ENCODE data around the gene PUS7. TPM values are rescaled to one million over a fixed set of nuclear protein-coding genes. Genes with fewer than 3 reads are reported as not detected.
"Not testable (repeated sequence)": the region's sequence is repeated elsewhere in the genome, so short reads cannot be mapped to it uniquely, and the experiment has no call there.

Gene PUS7
- total and polyA plus RNA-seq, 7 experiments from 2014 or later = 4.0 to 16.5 (median 5.4) TPM

GRCh38 chr7:105532709-105533460, 10.8 kb upstream of the PUS7 start:
- DNase-seq = no peak
- Mint-ChIP-seq H3K27ac (peak overlapping the region; percentile 87 to 98 (median 92)), H3K9me3 (no peaks in the 10 kb centered on the region), H3K36me3 (peaks cover 0 to 6% (median 3%) of the 10 kb centered on the region in 5 donors), H3K4me1 (peaks cover 21 to 59% (median 38%) of the 10 kb centered on the region in 7 donors), H3K4me3 (peak overlapping the region; percentile 87 to 99 (median 93)), H3K27me3 (no peaks in the 10 kb centered on the region)
- Histone ChIP-seq H3K27ac (ENCODE audit: low read depth, low read length) (peak overlapping the region; percentile 83), H3K9me3 (ENCODE audit: control insufficient read depth in 2 of 3, low read length in 3 of 3) (no peaks in the 10 kb centered on the region), H3K36me3 (ENCODE audit: control insufficient read depth in 2 of 3, insufficient read depth in 3 of 3, low read length in 3 of 3) (peaks cover 0 to 14% (median 0%) of the 10 kb centered on the region in 3 experiments), H3K27me3 (ENCODE audit: control insufficient read depth in 2 of 2, insufficient read depth in 2 of 2, low read length in 2 of 2) (no peaks in the 10 kb centered on the region), H3K4me3 (ENCODE audit: low read length) (peak overlapping the region; percentile 86), H3K4me1 (ENCODE audit: control insufficient read depth in 2 of 2, insufficient read depth in 2 of 2, low read length in 2 of 2) (peaks cover 13 to 18% of the 10 kb centered on the region in 2 donors)
- ChIA-PET POLR2A (interaction anchor here (0.6 to 2.3 kb wide), 3 partner anchors 9 to 487 kb away, joined by 3 to 13 read pairs (median 4); no protein-coding TSS in a partner anchor), CTCF (no interaction called here)
- intact Hi-C loops (cut with micrococcal nuclease) = loop anchor here (1.0 to 5.0 kb wide), 21 partner anchors 11 to 1635 kb away; partner anchors contain the start of genes ORC5 (in 2 of the 2), PUS7 (in 2 of the 2), SRPK2 (in 2 of the 2) and SYPL1 (in 2 of the 2)
- ATAC-seq = no peak

GRCh38 chr7:105531792-105532671, 10.0 kb upstream of the PUS7 start, which contains the start of gene RINT1:
Gene RINT1, plus strand, starts transcription at chr7:105532201. Its CDS starts 115 bp downstream, at chr7:105532316.
- ATAC-seq (peak; percentile 97), DNase-seq (peak; percentile 72 to 90 (median 81))
- Mint-ChIP-seq H3K27me3 (no peaks in the 10 kb centered on the region), H3K4me3 (peak within 1 kb of the TSS; percentile 87 to 99 (median 93)), H3K36me3 (peaks cover 0 to 6% (median 0%) of the 10 kb centered on the region in 5 donors), H3K9me3 (no peaks in the 10 kb centered on the region), H3K4me1 (peaks cover 21 to 59% (median 38%) of the 10 kb centered on the region in 7 donors), H3K27ac (peak within 1 kb of the TSS; percentile 87 to 98 (median 92))
- intact Hi-C loops (cut with micrococcal nuclease) = loop anchor here (1.0 to 5.0 kb wide), 21 partner anchors 10 to 1636 kb away; partner anchors contain the start of genes ORC5 (in 2 of the 2), PUS7 (in 2 of the 2), SRPK2 (in 2 of the 2) and SYPL1 (in 2 of the 2)
- Histone ChIP-seq H3K4me3 (ENCODE audit: low read length) (peak within 1 kb of the TSS; percentile 86), H3K36me3 (ENCODE audit: control insufficient read depth in 2 of 3, insufficient read depth in 3 of 3, low read length in 3 of 3) (peaks cover 0 to 6% (median 0%) of the 10 kb centered on the region in 3 experiments), H3K27ac (ENCODE audit: low read depth, low read length) (peak within 1 kb of the TSS; percentile 83), H3K9me3 (ENCODE audit: control insufficient read depth in 2 of 3, low read length in 3 of 3) (no peaks in the 10 kb centered on the region), H3K4me1 (ENCODE audit: control insufficient read depth in 2 of 2, insufficient read depth in 2 of 2, low read length in 2 of 2) (peaks cover 13 to 18% of the 10 kb centered on the region in 2 donors), H3K27me3 (ENCODE audit: control insufficient read depth in 2 of 2, insufficient read depth in 2 of 2, low read length in 2 of 2) (no peaks in the 10 kb centered on the region)
- POLR2A ChIA-PET = interaction anchor here (0.7 to 2.3 kb wide), 9 partner anchors 9 to 1636 kb away, joined by 3 to 13 read pairs (median 4); partner anchors contain the start of genes HBP1 and KMT2E
- CTCF ChIA-PET = interaction anchor here (0.6 to 1.1 kb wide), 5 partner anchors 9 to 612 kb away, joined by 3 to 6 read pairs (median 3); no protein-coding TSS in a partner anchor

- Histone ChIP-seq H3K9me3 (ENCODE audit: control insufficient read depth in 2 of 3, low read length in 3 of 3) (no peaks in the 10 kb centered on the region), H3K4me3 (ENCODE audit: low read length) (no peak overlapping the region), H3K4me1 (ENCODE audit: control insufficient read depth in 2 of 2, insufficient read depth in 2 of 2, low read length in 2 of 2) (peaks cover 13 to 15% of the 10 kb centered on the region in 2 donors), H3K27me3 (ENCODE audit: control insufficient read depth in 2 of 2, insufficient read depth in 2 of 2, low read length in 2 of 2) (no peaks in the 10 kb centered on the region), H3K36me3 (ENCODE audit: control insufficient read depth in 2 of 3, insufficient read depth in 3 of 3, low read length in 3 of 3) (peaks cover 0 to 4% (median 0%) of the 10 kb centered on the region in 3 experiments), H3K27ac (ENCODE audit: low read depth, low read length) (no peak overlapping the region)
- H3K27me3 Mint-ChIP-seq = peaks cover 0 to 3% (median 0%) of the 10 kb centered on the region in 5 donors
- peak overlapping the region in 6 of 9 donors; percentile 21 to 90 (median 50) for H3K27ac Mint-ChIP-seq
- ChIA-PET CTCF (no interaction called here), POLR2A (no interaction called here)
- H3K36me3 Mint-ChIP-seq = peaks cover 0 to 3% (median 0%) of the 10 kb centered on the region in 5 donors
- DNase-seq = no peak
- H3K9me3 Mint-ChIP-seq = no peaks in the 10 kb centered on the region
- no peak for ATAC-seq
- peak overlapping the region in 8 of 10 donors; percentile 23 to 96 (median 36) for H3K4me3 Mint-ChIP-seq
- H3K4me1 Mint-ChIP-seq = peaks cover 19 to 48% (median 32%) of the 10 kb centered on the region in 7 donors
- intact Hi-C loops (cut with micrococcal nuclease) = loop anchor here (5.0 kb wide), 12 partner anchors 143 to 1637 kb away; partner anchors contain the start of genes SYPL1 (in 2 of the 2), ATXN7L1 (in 1 of the 2), HBP1 (in 1 of the 2) and KMT2E (in 1 of the 2)
Measured at GRCh38 chr7:105530546-105530945, 8.5 kb upstream of the PUS7 start.

GRCh38 chr7:105530126-105530525, 8.1 kb upstream of the PUS7 start:
- H3K27ac Mint-ChIP-seq = peak overlapping the region in 6 of 9 donors; percentile 21 to 90 (median 58)
- peaks cover 0 to 3% (median 0%) of the 10 kb centered on the region in 5 donors for H3K36me3 Mint-ChIP-seq
- intact Hi-C loops (cut with micrococcal nuclease) = loop anchor here (5.0 kb wide), 12 partner anchors 143 to 1637 kb away; partner anchors contain the start of genes SYPL1 (in 2 of the 2), ATXN7L1 (in 1 of the 2), HBP1 (in 1 of the 2) and KMT2E (in 1 of the 2)
- ATAC-seq = no peak
- H3K27ac ChIP-seq (ENCODE audit: low read depth, low read length) = no peak overlapping the region
- ChIA-PET POLR2A (no interaction called here), CTCF (no interaction called here)
- H3K4me3 Mint-ChIP-seq = peak overlapping the region in 7 of 10 donors; percentile 23 to 67 (median 36)
- DNase-seq = no peak
- no peaks in the 10 kb centered on the region for H3K9me3 Mint-ChIP-seq
- peaks cover 0 to 4% (median 0%) of the 10 kb centered on the region in 3 experiments for H3K36me3 ChIP-seq (ENCODE audit: control insufficient read depth in 2 of 3, insufficient read depth in 3 of 3, low read length in 3 of 3)
- H3K4me1 ChIP-seq (ENCODE audit: control insufficient read depth in 2 of 2, insufficient read depth in 2 of 2, low read length in 2 of 2) = peaks cover 13 to 14% of the 10 kb centered on the region in 2 donors
- H3K27me3 Mint-ChIP-seq = peaks cover 0 to 3% (median 0%) of the 10 kb centered on the region in 5 donors
- no peaks in the 10 kb centered on the region for H3K9me3 ChIP-seq (ENCODE audit: control insufficient read depth in 2 of 3, low read length in 3 of 3)
- H3K4me3 ChIP-seq (ENCODE audit: low read length) = no peak overlapping the region
- H3K27me3 ChIP-seq (ENCODE audit: control insufficient read depth in 2 of 2, insufficient read depth in 2 of 2, low read length in 2 of 2) = no peaks in the 10 kb centered on the region
- peaks cover 17 to 44% (median 30%) of the 10 kb centered on the region in 7 donors for H3K4me1 Mint-ChIP-seq

GRCh38 chr7:105527737-105528136, 5.7 kb upstream of the PUS7 start:
- intact Hi-C loops (cut with micrococcal nuclease); POLR2A ChIA-PET: not testable (repeated sequence)

More at GRCh38 chr7:105527737-105528136, 5.7 kb upstream of the PUS7 start:
- CTCF ChIA-PET; H3K9me3 ChIP-seq (ENCODE audit: control insufficient read depth in 2 of 3, low read length in 3 of 3); H3K36me3 ChIP-seq (ENCODE audit: control insufficient read depth in 2 of 3, insufficient read depth in 3 of 3, low read length in 3 of 3); ATAC-seq; H3K27ac ChIP-seq (ENCODE audit: low read depth, low read length); H3K4me3 Mint-ChIP-seq; H3K9me3 Mint-ChIP-seq; H3K27ac Mint-ChIP-seq; DNase-seq; H3K4me1 ChIP-seq (ENCODE audit: control insufficient read depth in 2 of 2, insufficient read depth in 2 of 2, low read length in 2 of 2); H3K27me3 Mint-ChIP-seq; H3K36me3 Mint-ChIP-seq; H3K4me3 ChIP-seq (ENCODE audit: low read length); H3K27me3 ChIP-seq (ENCODE audit: control insufficient read depth in 2 of 2, insufficient read depth in 2 of 2, low read length in 2 of 2): not testable (repeated sequence)
- H3K4me1 Mint-ChIP-seq = peaks cover 1 to 27% (median 19%) of the 10 kb centered on the region in 7 donors
